KMS-11 (cell line): ENCODE data around the gene POLR2A.

Source experiments
- H2AFZ ChIP-seq: fragments of 200-600 bp; sonication (generic); 2 replicates; pipeline ENCODE4 v1.6.1; 2016; ENCODE audit warnings: antibody characterized with exemption, mixed run types, low read depth
- H3K27ac ChIP-seq: fragments of 200-600 bp; sonication (generic); 2 replicates; pipeline ENCODE4 v1.6.1; 2016; ENCODE audit warnings: mild to moderate bottlenecking, mixed run types
- H3K27me3 ChIP-seq: fragments of 200-600 bp; sonication (generic); 2 replicates; pipeline ENCODE4 v1.6.1; 2017; ENCODE audit warnings: mild to moderate bottlenecking, low read depth, mixed run types, moderate library complexity; ENCODE audit not compliant: insufficient read depth
- H3K36me3 ChIP-seq: fragments of 200-600 bp; sonication (generic); 2 replicates; pipeline ENCODE4 v1.6.1; 2017; ENCODE audit warnings: mild to moderate bottlenecking, mixed run types; ENCODE audit not compliant: insufficient read depth
- H3K4me1 ChIP-seq: fragments of 200-600 bp; sonication (generic); 2 replicates; pipeline ENCODE4 v1.6.1; 2016; ENCODE audit warnings: mild to moderate bottlenecking, low read depth, mixed run types; ENCODE audit not compliant: poor library complexity, severe bottlenecking
- H3K4me2 ChIP-seq: fragments of 200-600 bp; sonication (generic); 2 replicates; pipeline ENCODE4 v1.7.0; 2016; ENCODE audit warnings: mild to moderate bottlenecking, mixed run types
- H3K4me3 ChIP-seq: fragments of 200-600 bp; sonication (generic); IDR thresholded peaks from 2 replicates; pipeline ENCODE4 v1.6.1; 2017; ENCODE audit warnings: low read depth, low read length, mixed read lengths; ENCODE audit not compliant: insufficient read depth
- H3K79me2 ChIP-seq: fragments of 200-600 bp; sonication (generic); 2 replicates; pipeline ENCODE4 v1.6.1; 2016; ENCODE audit warnings: low read depth, mixed run types; ENCODE audit not compliant: insufficient read depth
- H3K9ac ChIP-seq: fragments of 200-600 bp; sonication (generic); 2 replicates; pipeline ENCODE4 v1.6.1; 2016; ENCODE audit warnings: mild to moderate bottlenecking, mixed run types
- H4K20me1 ChIP-seq: fragments of 200-600 bp; sonication (generic); 2 replicates; pipeline ENCODE4 v1.6.1; 2016; ENCODE audit warnings: mild to moderate bottlenecking, mixed run types; ENCODE audit not compliant: insufficient read depth
- TF ChIP-seq, protein P1 (sequence below): fragments of 200-600 bp; sonication (generic); conservative IDR thresholded peaks from 2 replicates; pipeline ENCODE4 v1.6.1; 2017; ENCODE audit warnings: low read depth, mild to moderate bottlenecking, antibody characterized with exemption, low read length, moderate library complexity, mixed read lengths

Gene POLR2A

DNA sequence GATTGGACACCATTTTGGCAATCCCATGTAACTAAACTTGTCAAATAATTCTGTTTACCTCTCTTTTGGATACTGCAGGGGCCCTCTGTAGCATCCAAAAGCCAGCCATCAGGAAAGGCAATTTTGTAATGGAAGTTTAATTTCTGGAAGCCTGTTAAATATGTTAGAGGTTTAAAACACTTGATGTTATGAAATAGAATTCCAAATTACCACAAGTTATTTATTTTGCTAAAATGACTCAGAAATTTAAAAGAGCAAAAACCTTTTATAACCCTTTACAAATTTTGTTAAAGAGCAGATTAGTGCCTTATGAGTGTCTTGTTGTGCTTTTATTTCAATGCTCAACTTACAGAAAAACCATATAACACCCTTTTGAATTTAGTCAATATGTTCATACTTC, 44.7 kb downstream of the POLR2A start:
- Histone ChIP-seq H4K20me1 (no peaks in the 10 kb centered on the region), H3K36me3 (no peaks in the 10 kb centered on the region), H3K27me3 (no peaks in the 10 kb centered on the region), H3K4me2 (no peak overlapping the region), H2AFZ (no peak overlapping the region), H3K27ac (no peak overlapping the region), H3K4me3 (no peak overlapping the region), H3K79me2 (no peaks in the 10 kb centered on the region), H3K4me1 (no peaks in the 10 kb centered on the region), H3K9ac (no peak overlapping the region)
- TF ChIP-seq, protein P1, sequence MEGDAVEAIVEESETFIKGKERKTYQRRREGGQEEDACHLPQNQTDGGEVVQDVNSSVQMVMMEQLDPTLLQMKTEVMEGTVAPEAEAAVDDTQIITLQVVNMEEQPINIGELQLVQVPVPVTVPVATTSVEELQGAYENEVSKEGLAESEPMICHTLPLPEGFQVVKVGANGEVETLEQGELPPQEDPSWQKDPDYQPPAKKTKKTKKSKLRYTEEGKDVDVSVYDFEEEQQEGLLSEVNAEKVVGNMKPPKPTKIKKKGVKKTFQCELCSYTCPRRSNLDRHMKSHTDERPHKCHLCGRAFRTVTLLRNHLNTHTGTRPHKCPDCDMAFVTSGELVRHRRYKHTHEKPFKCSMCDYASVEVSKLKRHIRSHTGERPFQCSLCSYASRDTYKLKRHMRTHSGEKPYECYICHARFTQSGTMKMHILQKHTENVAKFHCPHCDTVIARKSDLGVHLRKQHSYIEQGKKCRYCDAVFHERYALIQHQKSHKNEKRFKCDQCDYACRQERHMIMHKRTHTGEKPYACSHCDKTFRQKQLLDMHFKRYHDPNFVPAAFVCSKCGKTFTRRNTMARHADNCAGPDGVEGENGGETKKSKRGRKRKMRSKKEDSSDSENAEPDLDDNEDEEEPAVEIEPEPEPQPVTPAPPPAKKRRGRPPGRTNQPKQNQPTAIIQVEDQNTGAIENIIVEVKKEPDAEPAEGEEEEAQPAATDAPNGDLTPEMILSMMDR = no peak

DNA sequence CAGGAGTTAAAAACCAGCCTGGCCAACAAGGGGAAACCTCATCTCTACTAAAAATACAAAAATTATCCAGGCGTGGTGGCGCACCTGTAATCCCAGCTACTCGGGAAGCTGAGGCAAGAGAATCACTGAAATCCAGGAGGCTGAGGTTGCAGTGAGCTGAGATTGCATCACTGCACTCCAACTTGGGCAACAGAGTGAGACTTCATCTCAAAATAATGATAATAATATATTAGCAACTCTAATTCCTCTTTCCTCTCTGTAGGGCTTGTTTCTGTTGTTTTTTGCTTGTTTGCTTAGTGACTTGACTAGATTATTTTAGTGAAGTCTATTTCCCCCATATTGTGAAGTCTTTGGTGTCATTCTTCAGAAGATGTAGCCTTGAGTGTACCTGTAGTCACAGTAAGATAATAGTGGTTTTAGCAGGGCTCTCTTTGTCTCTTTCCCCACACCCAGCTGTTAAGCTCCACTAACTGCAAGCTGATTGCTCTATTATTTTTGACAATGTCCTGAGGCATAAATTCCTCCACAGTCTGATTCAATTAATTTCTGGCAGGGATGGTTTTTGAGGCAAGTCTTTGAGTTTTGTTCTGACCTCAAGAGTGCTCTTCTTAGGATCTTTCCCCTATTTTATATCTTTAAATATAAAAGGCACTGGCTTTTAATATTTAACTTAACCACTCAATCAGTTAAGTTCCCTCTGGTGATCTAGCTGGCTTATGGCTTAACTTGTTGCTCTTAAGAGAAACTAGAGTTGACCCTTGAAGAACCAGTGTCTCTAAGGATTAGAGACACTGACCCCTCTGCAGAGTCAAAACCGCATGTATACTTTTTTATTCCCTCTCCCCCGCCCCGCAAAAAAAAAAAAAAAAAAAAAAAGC, 46.1 kb downstream of the POLR2A start:
- Histone ChIP-seq H3K9ac (no peak overlapping the region), H3K79me2 (no peaks in the 10 kb centered on the region), H3K27me3 (no peaks in the 10 kb centered on the region), H4K20me1 (no peaks in the 10 kb centered on the region), H3K4me3 (no peak overlapping the region), H3K27ac (no peak overlapping the region), H2AFZ (no peak overlapping the region), H3K36me3 (no peaks in the 10 kb centered on the region), H3K4me2 (no peak overlapping the region), H3K4me1 (no peaks in the 10 kb centered on the region)
- TF ChIP-seq, protein P1 = no peak

DNA sequence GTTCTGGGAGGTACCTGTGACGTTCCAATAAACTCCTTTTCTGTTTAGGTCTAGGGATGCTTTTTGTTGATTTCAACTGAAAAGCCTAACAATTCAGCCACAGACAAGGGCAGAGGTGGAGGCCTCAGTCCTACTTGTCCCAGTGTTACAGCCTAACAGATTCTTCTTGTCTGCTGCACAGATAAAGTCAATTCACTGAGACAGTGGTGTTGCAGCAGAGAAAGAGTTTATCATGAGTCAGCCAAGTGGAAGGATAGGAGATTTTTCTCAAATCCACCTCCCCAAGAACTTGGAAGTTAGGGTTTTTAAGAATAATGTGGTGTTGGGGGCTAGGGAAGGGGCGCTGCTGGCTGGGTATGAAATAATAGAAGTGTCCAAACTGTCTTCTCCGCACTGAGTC, 53.9 kb downstream of the POLR2A start:
- TF ChIP-seq, protein P1 = no peak
- no peak overlapping the region for H3K27ac ChIP-seq
- H3K9ac ChIP-seq = no peak overlapping the region
- no peaks in the 10 kb centered on the region for H3K36me3 ChIP-seq
- H3K27me3 ChIP-seq = no peaks in the 10 kb centered on the region
- no peak overlapping the region for H2AFZ ChIP-seq
- no peaks in the 10 kb centered on the region for H4K20me1 ChIP-seq
- no peak overlapping the region for H3K4me2 ChIP-seq
- no peaks in the 10 kb centered on the region for H3K79me2 ChIP-seq
- H3K4me1 ChIP-seq = no peaks in the 10 kb centered on the region
- no peak overlapping the region for H3K4me3 ChIP-seq

DNA sequence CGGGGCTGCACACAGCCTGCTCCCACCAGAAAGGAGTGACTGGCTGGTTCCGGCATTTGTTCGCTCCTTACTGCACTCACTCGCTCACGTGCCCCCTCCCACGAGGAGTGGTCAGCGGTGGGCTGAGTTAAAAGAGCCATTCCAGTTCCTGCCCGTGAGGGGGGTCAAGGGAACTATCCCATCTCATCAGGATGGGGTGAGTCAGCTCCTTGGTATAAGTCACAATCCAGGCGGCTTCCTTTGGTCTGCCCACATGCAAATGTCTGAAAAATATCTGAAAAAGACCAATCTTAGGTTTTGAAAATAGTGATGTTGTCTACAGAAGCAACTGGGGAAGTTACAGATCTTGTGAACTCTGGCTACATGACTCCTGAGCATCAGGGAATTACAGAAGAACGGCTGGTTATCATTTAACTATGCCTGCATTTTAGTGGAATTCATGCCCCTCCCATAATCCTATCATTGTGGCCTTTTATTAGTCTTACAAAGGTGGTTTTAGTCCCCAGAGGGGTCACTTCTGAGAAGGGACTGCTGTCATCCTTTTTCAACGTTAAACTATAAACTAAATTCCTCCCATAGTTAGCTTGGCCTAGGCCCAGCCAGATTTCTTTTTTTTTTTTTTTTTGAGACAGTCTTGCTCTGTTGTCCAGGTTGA, 54.9 kb downstream of the POLR2A start:
- H3K27me3 ChIP-seq = no peaks in the 10 kb centered on the region
- no peak overlapping the region for H3K4me3 ChIP-seq
- no peaks in the 10 kb centered on the region for H4K20me1 ChIP-seq
- no peak overlapping the region for H3K9ac ChIP-seq
- no peaks in the 10 kb centered on the region for H3K36me3 ChIP-seq
- no peak overlapping the region for H2AFZ ChIP-seq
- H3K4me2 ChIP-seq = no peak overlapping the region
- H3K27ac ChIP-seq = no peak overlapping the region
- TF ChIP-seq, protein P1 = no peak
- no peaks in the 10 kb centered on the region for H3K79me2 ChIP-seq
- H3K4me1 ChIP-seq = no peaks in the 10 kb centered on the region
